Choroid plexus epithelial cell (primary cell): Measurements from ENCODE around the gene CLBA1.

Experiments used
- DNase-seq: peaks from one replicate; pipeline ENCODE4 v3.0.0-alpha.2; 2010; ENCODE audit warnings: low read depth
- H3K4me3 ChIP-seq: 2 replicates; pipeline ENCODE4 v1.5.1; 2011; ENCODE audit warnings: low read depth, mild to moderate bottlenecking, control low read depth, low read length, moderate library complexity
- TF ChIP-seq, protein P1 (sequence below): conservative IDR thresholded peaks from 2 replicates; pipeline ENCODE4 v1.5.1; 2011; ENCODE audit warnings: low read depth, mild to moderate bottlenecking, control low read depth, inconsistent platforms, low read length, moderate library complexity

Gene CLBA1

DNA sequence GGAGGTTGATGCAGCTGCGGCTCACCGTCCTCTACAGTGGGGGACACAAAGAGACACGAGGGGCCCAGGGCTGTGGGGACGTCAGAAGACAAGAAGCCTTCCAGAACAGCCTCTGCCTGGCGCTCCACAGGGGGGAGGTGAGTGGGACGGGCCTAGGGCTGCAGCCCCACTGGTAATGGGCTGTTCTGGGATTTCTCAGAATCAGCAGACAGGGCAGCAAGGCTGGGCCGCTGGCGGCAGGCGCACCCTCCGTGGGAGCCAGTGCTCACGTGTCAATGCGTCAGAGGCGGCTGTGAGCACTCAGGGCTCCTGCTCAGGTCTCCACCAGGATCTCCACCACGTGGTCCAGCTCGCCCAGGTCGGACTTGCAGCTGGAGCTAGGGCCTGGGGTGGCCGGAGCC lies 25.3 kb downstream of the CLBA1 start:
- TF ChIP-seq, protein P1, sequence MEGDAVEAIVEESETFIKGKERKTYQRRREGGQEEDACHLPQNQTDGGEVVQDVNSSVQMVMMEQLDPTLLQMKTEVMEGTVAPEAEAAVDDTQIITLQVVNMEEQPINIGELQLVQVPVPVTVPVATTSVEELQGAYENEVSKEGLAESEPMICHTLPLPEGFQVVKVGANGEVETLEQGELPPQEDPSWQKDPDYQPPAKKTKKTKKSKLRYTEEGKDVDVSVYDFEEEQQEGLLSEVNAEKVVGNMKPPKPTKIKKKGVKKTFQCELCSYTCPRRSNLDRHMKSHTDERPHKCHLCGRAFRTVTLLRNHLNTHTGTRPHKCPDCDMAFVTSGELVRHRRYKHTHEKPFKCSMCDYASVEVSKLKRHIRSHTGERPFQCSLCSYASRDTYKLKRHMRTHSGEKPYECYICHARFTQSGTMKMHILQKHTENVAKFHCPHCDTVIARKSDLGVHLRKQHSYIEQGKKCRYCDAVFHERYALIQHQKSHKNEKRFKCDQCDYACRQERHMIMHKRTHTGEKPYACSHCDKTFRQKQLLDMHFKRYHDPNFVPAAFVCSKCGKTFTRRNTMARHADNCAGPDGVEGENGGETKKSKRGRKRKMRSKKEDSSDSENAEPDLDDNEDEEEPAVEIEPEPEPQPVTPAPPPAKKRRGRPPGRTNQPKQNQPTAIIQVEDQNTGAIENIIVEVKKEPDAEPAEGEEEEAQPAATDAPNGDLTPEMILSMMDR, result no peak
- no peak overlapping the region for H3K4me3 ChIP-seq
- no peak for DNase-seq

DNA sequence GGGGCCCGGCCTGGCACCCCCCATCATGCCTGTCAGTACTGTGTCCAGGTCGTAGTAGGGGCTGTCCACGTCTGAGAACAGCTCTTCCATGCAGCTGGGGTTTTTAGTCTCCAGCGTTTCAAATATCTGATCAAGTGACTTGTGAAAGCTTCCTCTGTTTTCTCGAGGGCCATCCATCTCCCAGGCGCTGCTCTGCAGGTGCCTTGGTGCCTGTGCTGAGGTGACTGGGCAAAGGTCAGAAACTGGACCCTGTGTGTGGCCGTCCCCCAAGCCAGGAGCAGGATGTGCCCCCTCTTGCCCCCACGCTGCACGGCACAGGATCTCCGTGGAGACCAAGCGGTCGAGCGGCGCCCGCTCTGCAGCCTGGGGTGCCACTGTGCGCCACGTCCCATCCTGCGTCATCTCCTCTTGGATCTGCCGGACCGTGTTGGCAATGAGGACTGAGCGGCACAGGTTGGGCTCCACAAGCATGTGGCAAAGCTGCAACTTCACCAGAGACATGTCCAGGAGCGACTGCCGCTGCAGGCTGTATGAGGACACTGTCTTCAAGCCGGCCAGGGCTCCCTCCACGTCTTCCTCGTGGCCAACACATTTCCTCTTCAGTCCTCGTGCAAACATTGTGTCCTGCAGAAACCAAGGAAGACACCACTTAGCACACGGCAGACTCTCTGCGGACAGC lies 25.9 kb downstream of the CLBA1 start:
- no peak overlapping the region for H3K4me3 ChIP-seq

DNA sequence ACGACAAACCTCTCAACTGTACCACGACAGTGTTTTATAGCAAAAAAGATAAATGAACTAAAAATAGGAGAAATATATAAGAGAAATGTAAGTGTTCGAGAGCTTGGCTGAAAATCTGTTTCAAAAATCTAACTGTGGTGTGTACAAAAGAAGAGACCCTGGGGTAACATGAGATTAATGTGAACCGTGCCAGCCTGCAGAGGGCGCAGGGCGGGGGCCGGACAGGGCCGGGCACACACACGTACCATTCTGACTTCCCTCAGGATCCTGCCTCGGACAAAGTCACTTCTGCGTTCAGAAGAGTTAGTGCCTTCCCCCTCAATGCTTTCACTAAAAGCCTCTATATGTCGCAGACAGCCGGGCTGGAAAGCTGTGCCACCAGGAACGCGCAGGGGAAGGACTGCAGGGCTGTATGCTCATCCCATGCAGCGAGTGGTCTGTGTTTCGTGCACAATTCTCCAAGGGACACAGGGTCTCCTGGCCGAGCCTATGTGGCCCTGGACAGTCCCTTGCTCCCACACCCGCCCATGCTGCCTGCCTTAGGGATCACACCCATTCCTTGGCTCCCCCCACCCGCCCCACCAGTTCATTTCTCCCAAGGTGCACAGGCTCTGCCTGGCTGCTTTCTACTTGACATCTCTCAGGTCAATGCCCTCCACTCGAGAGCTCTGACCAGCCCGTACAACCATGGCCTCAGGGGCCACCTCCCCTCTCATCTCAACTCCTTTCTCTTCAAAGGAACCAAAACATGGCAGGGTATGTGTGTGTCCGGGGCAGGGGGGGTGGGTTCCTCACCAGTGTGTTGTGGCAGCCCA lies 26.8 kb downstream of the CLBA1 start:
- TF ChIP-seq, protein P1, result no peak
- DNase-seq, result no peak
- no peak overlapping the region for H3K4me3 ChIP-seq

More for the DNA sequence above, 25.9 kb downstream of the CLBA1 start:
- TF ChIP-seq, protein P1, result no peak
- DNase-seq, result no peak

DNA sequence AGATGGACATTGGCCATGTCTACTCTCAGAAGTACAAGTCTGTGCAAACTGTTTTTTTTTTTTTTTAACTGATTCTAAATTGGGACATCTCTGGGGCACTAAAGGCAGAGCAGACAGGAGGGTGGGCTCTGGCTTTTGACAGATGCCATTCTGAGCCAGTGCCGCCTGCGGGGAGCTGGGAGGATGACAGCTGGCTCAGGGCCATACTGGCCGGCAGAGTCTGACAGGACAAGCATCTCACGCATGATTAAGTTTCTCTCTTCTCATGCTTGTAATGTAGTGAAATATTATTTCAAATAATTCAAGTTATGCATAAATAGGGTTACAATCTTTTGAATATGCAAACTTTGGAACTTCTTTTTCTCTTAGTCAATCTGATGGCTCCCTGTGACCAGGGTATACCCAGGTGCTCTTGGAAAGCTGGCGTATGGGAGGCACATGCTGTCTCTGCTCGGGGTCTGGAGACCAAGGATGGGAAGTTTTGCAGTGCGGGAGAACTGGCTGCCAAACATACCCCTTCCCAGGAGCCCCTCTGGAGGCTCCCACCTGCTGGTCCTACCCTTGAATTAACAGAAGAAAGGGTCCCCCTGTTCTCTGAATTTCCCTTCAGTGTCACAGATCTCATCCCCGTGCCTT lies 27.7 kb downstream of the CLBA1 start:
- DNase-seq, result no peak
- TF ChIP-seq, protein P1, result no peak

DNA sequence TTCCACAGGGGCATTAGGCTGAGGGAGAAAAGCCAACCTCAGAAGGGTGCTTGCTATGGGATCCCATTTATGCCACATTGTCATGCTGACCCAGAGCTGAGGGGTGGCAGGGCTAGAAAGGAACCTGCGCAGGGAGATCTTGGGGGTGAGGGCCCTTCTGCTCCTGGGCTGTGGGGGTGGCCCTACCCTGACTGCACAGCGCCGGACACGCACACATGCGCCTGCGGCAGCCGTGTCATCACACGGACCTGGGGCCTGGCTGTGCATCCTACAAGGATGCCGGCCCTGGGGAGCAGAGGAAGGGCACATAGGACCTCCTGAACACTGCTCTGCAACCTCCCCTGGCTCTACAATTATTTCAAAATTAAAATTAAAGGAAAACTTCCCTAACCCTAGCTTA lies 28.4 kb downstream of the CLBA1 start:
- TF ChIP-seq, protein P1, result no peak
- H3K4me3 ChIP-seq, result no peak overlapping the region

More for the DNA sequence above, 27.7 kb downstream of the CLBA1 start:
- H3K4me3 ChIP-seq, result no peak overlapping the region

DNA sequence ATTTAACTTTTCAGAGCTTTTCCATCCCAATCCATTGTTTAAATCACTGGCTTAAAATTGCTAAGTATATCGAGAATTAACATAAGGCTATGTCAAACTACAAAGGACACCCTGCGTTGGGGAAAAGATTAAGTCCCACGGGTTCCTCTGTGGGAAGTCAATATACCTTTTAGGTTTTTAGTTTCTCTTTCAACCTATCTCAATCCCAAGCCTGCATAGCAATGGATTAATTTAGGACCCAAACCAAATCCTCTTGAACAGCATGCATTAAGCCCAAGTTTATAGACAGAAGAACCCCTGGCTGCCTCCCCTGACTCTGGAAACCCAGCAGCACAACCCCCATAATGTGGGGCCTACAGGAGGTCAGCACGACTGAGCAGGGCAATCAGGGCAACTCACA lies 29.0 kb downstream of the CLBA1 start:
- no peak overlapping the region for H3K4me3 ChIP-seq
- DNase-seq, result no peak
- TF ChIP-seq, protein P1, result no peak

More for the DNA sequence above, 28.4 kb downstream of the CLBA1 start:
- no peak for DNase-seq
